DMS153 (cell line): ENCODE measurements around the gene TTC22.

ENCODE experiments used
- DNase-seq: peaks from one replicate; lab custom pipeline; 2025; lab: John Stamatoyannopoulos, UW

Gene TTC22

GRCh38 chr1:54751426-54751825 is 49.7 kb downstream of the TTC22 start:
- DNase-seq, result no peak

- DNase-seq, result no peak
Observed at GRCh38 chr1:54750596-54750995, 50.5 kb downstream of the TTC22 start.

GRCh38 chr1:54748094-54748835 is 52.9 kb downstream of the TTC22 start:
- DNase-seq, result no peak

- no peak for DNase-seq
Observed at GRCh38 chr1:54745864-54746263, 55.3 kb downstream of the TTC22 start.

- no peak for DNase-seq
Observed at GRCh38 chr1:54745274-54745673, 55.8 kb downstream of the TTC22 start.

- DNase-seq, result no peak
Observed at GRCh38 chr1:54744696-54745095, 56.4 kb downstream of the TTC22 start.

- DNase-seq, result no peak
Observed at GRCh38 chr1:54743416-54744226, 57.5 kb downstream of the TTC22 start.

GRCh38 chr1:54742282-54742681 is 58.8 kb downstream of the TTC22 start:
- DNase-seq, result no peak

GRCh38 chr1:54741531-54741930 is 59.6 kb downstream of the TTC22 start:
- no peak for DNase-seq

GRCh38 chr1:54738244-54738643 is 62.9 kb downstream of the TTC22 start:
- no peak for DNase-seq

- DNase-seq, result no peak
Observed at GRCh38 chr1:54736685-54737084, 64.4 kb downstream of the TTC22 start.
